HG03135 (cell line): ENCODE measurements around the gene KCNH1.

Experiments
- ATAC-seq: cut with Tn5 transposase; IDR thresholded peaks from one replicate; pipeline ENCODE4 v1.9.1; 2021; ENCODE audit warnings: mild to moderate bottlenecking, moderate library complexity; ENCODE audit not compliant: unreplicated experiment

The KCNH1 gene

GRCh38 chr1:210728437-210729149 lies 405.4 kb downstream of the KCNH1 start:
- ATAC-seq, result no peak

- ATAC-seq, result no peak
Measured at GRCh38 chr1:210727709-210728108, 406.2 kb downstream of the KCNH1 start.

- no peak for ATAC-seq
Measured at GRCh38 chr1:210726621-210727020, 407.3 kb downstream of the KCNH1 start.

- no peak for ATAC-seq
Measured at GRCh38 chr1:210724768-210725167, 409.2 kb downstream of the KCNH1 start.

- no peak for ATAC-seq
Measured at GRCh38 chr1:210723646-210724045, 410.3 kb downstream of the KCNH1 start.

- no peak for ATAC-seq
Measured at GRCh38 chr1:210722410-210723081, 411.4 kb downstream of the KCNH1 start.

- no peak for ATAC-seq
Measured at GRCh38 chr1:210715072-210715471, 418.9 kb downstream of the KCNH1 start.

GRCh38 chr1:210711825-210712612 lies 421.9 kb downstream of the KCNH1 start:
- no peak for ATAC-seq

- no peak for ATAC-seq
Measured at GRCh38 chr1:210709701-210710100, 424.2 kb downstream of the KCNH1 start.

GRCh38 chr1:210707300-210708240 lies 426.4 kb downstream of the KCNH1 start:
- ATAC-seq, result no peak

GRCh38 chr1:210706246-210706645 lies 427.7 kb downstream of the KCNH1 start:
- ATAC-seq, result no peak

- ATAC-seq, result no peak
Measured at GRCh38 chr1:210705086-210705485, 428.9 kb downstream of the KCNH1 start.

GRCh38 chr1:210703593-210703992 lies 430.4 kb downstream of the KCNH1 start:
- no peak for ATAC-seq

GRCh38 chr1:210702506-210702905 lies 431.4 kb downstream of the KCNH1 start:
- ATAC-seq, result no peak

GRCh38 chr1:210700511-210700910 lies 433.4 kb downstream of the KCNH1 start:
- no peak for ATAC-seq

GRCh38 chr1:210700083-210700482 lies 433.9 kb downstream of the KCNH1 start:
- no peak for ATAC-seq

GRCh38 chr1:210698661-210699060 lies 435.3 kb downstream of the KCNH1 start:
- no peak for ATAC-seq

GRCh38 chr1:210697185-210697584 lies 436.8 kb downstream of the KCNH1 start:
- peak; percentile 6 for ATAC-seq

GRCh38 chr1:210696709-210697108 lies 437.2 kb downstream of the KCNH1 start:
- ATAC-seq, result peak; percentile 97

- ATAC-seq, result no peak
Measured at GRCh38 chr1:210695026-210695425, 438.9 kb downstream of the KCNH1 start.

- no peak for ATAC-seq
Measured at GRCh38 chr1:210692796-210693195, 441.2 kb downstream of the KCNH1 start.
